ENCODE results near the gene DDRGK1. TPM values are rescaled to one million over a fixed set of nuclear protein-coding genes. Genes with fewer than 3 reads are reported as not detected.

DDRGK1 gene
- total and polyA plus RNA-seq, 2 of the 8 experiments (the other 6 are each of a cell fraction or from before 2014, with no cell fraction given), result 29.4 to 42.0 TPM

DNA sequence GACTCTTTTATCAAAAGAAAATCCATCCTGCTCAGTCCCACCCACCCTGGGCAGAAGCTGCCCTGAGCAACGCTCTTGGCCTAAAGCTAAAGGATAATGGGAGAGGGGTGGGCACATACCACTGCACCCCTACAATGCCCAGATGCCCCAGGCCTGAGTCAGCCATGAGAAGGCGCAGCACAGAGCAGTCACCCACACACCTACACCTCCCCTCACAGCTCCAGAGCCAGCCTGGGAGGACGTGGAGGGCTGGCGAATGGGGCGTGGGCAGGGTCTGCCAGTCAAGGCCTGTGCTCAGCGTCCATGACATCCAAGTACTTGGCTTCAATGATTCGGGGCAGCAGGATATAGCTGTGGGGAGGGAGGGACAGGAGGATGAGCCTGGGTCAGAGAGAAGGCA lies 23.0 kb upstream of the DDRGK1 start:
- no peak overlapping the region for H4K91ac ChIP-seq (replicated peaks; ENCODE audit: insufficient read length, low read length)
- no peak for FAIRE-seq
- no peak overlapping the region for H2AK5ac ChIP-seq (ENCODE audit: low read depth, low read length)
- ChIA-PET POLR2A (ENCODE audit: partially characterized antibody) (interaction anchor here (0.6 to 8.1 kb wide), 6 partner anchors 9 to 20 kb away, joined by 3 to 61 read pairs (median 6); partner anchors contain the start of gene SLC4A11), CTCF (ENCODE audit: partially characterized antibody) (interaction anchor here (0.5 to 2.5 kb wide), 8 partner anchors 9 to 185 kb away, joined by 3 to 12 read pairs (median 3); partner anchors contain the start of gene SLC4A11)
- H3K79me2 ChIP-seq (ENCODE audit: control insufficient read depth in 1 of 2, insufficient read depth in 2 of 2, low read length in 2 of 2), result no peaks in the 10 kb centered on the region
- no peak overlapping the region for H2BK20ac ChIP-seq (ENCODE audit: low read length)
- H3K23me2 ChIP-seq (ENCODE audit: low read depth, low read length), result no peaks in the 10 kb centered on the region
- H4K8ac ChIP-seq (ENCODE audit: extremely low read depth, insufficient read depth, low read length), result no peak overlapping the region
- no peak overlapping the region for H3K18ac ChIP-seq (ENCODE audit: extremely low read depth, low read length)
- H3K9ac ChIP-seq (replicated peaks in 1 of 4; ENCODE audit: extremely low read depth in 1 of 4, low read depth in 3 of 4, low read length in 3 of 4), result no peak overlapping the region
- no peaks in the 10 kb centered on the region; the same call in 1 of the 2 replicates for H3K79me1 ChIP-seq (ENCODE audit: low read depth, low read length)
- H3K27ac ChIP-seq (ENCODE audit: low read depth, low read length), result no peak overlapping the region; the same call in 1 of the 2 replicates
- no peak overlapping the region for H2AFZ ChIP-seq (ENCODE audit: low read length)
- no peak overlapping the region for H2BK15ac ChIP-seq (ENCODE audit: low read length)
- DNase-seq (ENCODE audit: low read depth in 1 of 2, low spot score in 2 of 2), result no peak
- no peak overlapping the region for H2BK12ac ChIP-seq (ENCODE audit: low read depth, low read length)
- H3K4me2 ChIP-seq (ENCODE audit: insufficient read depth in 1 of 2, low read depth in 2 of 2, low read length in 2 of 2), result no peak overlapping the region
- no peaks in the 10 kb centered on the region for H3K27me3 ChIP-seq (replicated peaks in 1 of 4; ENCODE audit: control insufficient read depth in 3 of 4, extremely low read depth in 1 of 4, insufficient read depth in 3 of 4, low read length in 3 of 4)
- no peak overlapping the region for H3K56ac ChIP-seq (replicated peaks; ENCODE audit: insufficient read length, low read depth, low read length)
- no peak for TF ChIP-seq NRF1 (IDR thresholded peaks at IDR 0.05; ENCODE audit: low read depth, low read length)
- TF ChIP-seq SIRT6 (IDR thresholded peaks at IDR 0.05; ENCODE audit: low read length), result no peak
- no peak for TF ChIP-seq CHD2 (IDR thresholded peaks at IDR 0.05; ENCODE audit: low read length)
- TF ChIP-seq, protein P1, sequence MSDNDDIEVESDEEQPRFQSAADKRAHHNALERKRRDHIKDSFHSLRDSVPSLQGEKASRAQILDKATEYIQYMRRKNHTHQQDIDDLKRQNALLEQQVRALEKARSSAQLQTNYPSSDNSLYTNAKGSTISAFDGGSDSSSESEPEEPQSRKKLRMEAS (IDR thresholded peaks at IDR 0.05), result no peak
- H2BK5ac ChIP-seq (ENCODE audit: low read depth, low read length), result no peak overlapping the region
- H3K23ac ChIP-seq (ENCODE audit: insufficient read length), result no peak overlapping the region
- peaks cover 0 to 2% of the 10 kb centered on the region in 2 experiments for H4K20me1 ChIP-seq (replicated peaks in 1 of 2; ENCODE audit: control insufficient read depth in 1 of 2, insufficient read depth in 2 of 2, low read length in 2 of 2)
- peaks cover 0 to 8% (median 5%) of the 10 kb centered on the region in 4 experiments; a peak in 5 of 8 replicates for H3K36me3 ChIP-seq (ENCODE audit: control insufficient read depth in 2 of 4, insufficient read depth in 4 of 4, low read length in 3 of 4)
- no peak overlapping the region for H3K4me3 ChIP-seq (ENCODE audit: extremely low read depth in 1 of 4, insufficient read depth in 2 of 4, low read depth in 3 of 4, low read length in 4 of 4)
- no peak overlapping the region for H2BK120ac ChIP-seq (replicated peaks; ENCODE audit: low read depth, low read length)
- 82% methylated on average over 7 of the region's 7 CpGs; no CpG with 5 or more reads in 1 of the 2 experiments for WGBS, 2 experiments (ENCODE audit: extremely low coverage in 1 of 2, insufficient coverage in 1 of 2, insufficient read length in 1 of 2, insufficient replicate concordance in 2 of 2, low coverage in 1 of 2, low lambda C conversion rate in 2 of 2, missing lambda C conversion rate in 1 of 2)
- no peak overlapping the region for H3K4ac ChIP-seq (replicated peaks; ENCODE audit: insufficient read length, low read depth, low read length)
- H3K9me3 ChIP-seq (ENCODE audit: insufficient read depth in 2 of 2, low read depth in 1 of 2, low read length in 1 of 2), result no peaks in the 10 kb centered on the region
- H3K14ac ChIP-seq (ENCODE audit: insufficient read length), result no peak overlapping the region
- no peak overlapping the region for H4K5ac ChIP-seq (ENCODE audit: insufficient read length, low read depth, low read length)
- H3K4me1 ChIP-seq (replicated peaks in 1 of 4; ENCODE audit: control insufficient read depth in 3 of 4, insufficient read depth in 4 of 4, low read length in 3 of 4), result no peaks in the 10 kb centered on the region; a peak in 1 of 7 replicates
